ENCODE results near the gene NIPBL.

DNA sequence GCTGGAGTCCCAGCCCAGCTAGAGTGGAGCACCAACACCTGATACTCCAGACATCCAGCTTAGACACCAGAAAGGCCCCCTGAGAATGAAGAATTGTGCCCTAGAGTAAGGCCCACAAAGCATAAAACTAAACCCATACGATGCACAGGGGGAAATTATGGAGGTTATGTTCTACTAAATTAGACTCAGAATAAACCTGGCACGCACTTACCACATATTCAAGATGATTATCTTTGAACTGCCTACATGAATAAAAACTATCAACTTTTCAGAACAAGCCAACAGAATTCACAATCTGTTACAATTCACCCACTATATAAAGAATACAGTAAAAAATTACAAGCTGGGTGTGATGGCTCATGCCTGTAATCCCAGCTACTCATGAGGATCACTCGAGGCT is 204.1 kb downstream of the NIPBL start:
- TF ChIP-seq POLR2A (IDR thresholded peaks at IDR 0.05): no peak
- TF ChIP-seq, protein P1, sequence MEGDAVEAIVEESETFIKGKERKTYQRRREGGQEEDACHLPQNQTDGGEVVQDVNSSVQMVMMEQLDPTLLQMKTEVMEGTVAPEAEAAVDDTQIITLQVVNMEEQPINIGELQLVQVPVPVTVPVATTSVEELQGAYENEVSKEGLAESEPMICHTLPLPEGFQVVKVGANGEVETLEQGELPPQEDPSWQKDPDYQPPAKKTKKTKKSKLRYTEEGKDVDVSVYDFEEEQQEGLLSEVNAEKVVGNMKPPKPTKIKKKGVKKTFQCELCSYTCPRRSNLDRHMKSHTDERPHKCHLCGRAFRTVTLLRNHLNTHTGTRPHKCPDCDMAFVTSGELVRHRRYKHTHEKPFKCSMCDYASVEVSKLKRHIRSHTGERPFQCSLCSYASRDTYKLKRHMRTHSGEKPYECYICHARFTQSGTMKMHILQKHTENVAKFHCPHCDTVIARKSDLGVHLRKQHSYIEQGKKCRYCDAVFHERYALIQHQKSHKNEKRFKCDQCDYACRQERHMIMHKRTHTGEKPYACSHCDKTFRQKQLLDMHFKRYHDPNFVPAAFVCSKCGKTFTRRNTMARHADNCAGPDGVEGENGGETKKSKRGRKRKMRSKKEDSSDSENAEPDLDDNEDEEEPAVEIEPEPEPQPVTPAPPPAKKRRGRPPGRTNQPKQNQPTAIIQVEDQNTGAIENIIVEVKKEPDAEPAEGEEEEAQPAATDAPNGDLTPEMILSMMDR (IDR thresholded peaks at IDR 0.05): no peak
- TF ChIP-seq POLR2AphosphoS5 (IDR thresholded peaks at IDR 0.05): no peak
